Measurements from ENCODE around the gene SPEN.

The SPEN gene

DNA sequence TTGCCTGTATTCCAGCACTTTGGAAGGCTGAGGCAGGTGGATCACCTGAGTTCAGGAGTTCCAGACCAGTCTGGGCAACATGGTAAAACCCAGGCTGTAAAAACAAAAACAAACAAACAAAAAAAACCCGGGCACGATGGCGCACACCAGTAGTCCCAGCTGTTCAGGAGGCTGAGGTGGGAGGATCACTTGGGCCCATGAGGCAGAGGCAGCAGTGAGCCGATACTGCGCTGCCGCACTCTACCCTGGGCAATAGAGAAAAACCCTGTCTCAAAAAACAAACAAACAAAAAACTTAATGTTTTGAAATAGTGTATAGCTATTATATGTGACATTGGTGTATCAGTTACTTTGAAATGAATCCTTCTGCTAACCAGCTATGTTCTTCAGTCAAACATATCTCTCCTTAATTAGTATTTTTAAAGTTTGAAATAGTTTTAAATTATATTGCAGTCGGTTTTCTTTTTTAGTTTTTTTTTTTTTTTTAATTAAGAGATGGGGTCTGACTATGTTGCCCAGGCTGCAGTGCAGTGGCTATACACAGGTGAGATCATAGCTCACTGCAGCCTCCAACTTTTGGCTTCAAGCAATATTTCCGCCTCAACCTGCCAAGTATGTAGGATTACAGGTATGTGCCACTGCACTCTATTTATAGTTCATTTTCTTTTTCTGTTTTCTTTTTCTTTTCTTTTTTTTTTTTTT lies 11.3 kb downstream of the SPEN start:
- Mint-ChIP-seq H3K4me3 (no peak overlapping the region), H3K27ac (no peak overlapping the region), H3K36me3 (ENCODE audit: low read depth) (peaks cover 24% of the 10 kb centered on the region), H3K9me3 (no peaks in the 10 kb centered on the region), H3K27me3 (no peaks in the 10 kb centered on the region), H3K4me1 (ENCODE audit: low read depth) (peaks cover 44% of the 10 kb centered on the region)
- DNase-seq, result no peak

DNA sequence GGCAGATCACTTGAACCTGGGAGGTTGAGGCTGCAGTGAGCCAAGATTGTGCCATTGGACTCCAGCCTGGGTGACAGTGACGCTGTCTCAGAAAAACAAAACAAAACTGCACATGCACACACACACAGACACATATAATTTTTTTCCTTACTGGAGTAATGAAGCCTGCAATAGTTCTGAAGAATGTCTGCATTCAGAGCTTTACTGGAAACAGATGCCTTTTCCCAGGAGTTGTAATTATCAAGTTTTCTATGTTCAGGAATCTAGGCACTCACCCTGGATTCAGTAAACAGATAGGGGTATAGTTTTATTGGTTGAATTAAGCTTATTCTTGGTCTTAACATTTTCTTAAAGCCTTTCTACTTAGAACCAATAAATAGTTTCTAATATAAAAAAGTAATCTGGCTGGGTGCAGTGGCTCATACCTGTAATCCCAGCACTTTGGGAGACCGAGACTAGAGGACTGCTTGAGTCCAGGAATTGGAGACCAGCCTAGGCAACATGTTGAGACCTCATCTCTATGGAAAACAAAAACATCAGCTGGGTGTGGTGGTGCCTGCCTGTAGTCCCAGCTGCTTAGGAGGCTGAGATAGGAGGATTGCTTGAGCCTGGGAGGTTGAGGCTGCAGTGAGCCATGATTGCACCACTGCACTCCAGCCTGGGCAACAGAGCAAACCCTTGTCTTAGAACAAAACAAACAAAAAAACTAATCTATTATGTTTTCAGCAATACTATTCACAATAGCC lies 15.8 kb downstream of the SPEN start:
- peaks cover 49% of the 10 kb centered on the region for H3K4me1 Mint-ChIP-seq (ENCODE audit: low read depth)
- no peak for DNase-seq
- H3K27ac Mint-ChIP-seq, result no peak overlapping the region
- H3K9me3 Mint-ChIP-seq, result no peaks in the 10 kb centered on the region
- peaks cover 14% of the 10 kb centered on the region for H3K36me3 Mint-ChIP-seq (ENCODE audit: low read depth)
- no peak overlapping the region for H3K4me3 Mint-ChIP-seq
- H3K27me3 Mint-ChIP-seq, result no peaks in the 10 kb centered on the region

DNA sequence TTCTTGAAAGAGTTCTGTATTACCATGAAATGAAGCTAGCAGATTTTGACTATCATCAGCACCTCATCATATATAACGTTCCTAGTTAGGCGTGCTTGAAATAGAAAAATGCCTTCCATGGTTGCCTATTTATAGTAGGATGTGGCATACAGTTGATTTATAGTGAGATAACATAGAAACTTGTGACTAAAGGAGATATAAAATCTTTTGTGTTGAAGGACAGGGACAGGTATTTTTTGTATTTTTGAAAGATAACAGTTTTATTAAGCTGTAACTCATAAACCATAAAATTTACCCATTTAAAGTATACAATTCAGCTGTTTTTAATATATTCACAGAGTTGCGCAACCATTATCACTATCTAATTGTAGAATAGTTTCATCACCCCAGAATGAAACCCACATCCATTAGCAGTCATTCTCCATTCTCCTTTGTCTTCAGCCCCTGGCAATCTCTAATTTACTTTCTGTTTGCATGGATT lies 19.3 kb downstream of the SPEN start:
- no peak overlapping the region for H3K27ac Mint-ChIP-seq
- no peaks in the 10 kb centered on the region for H3K9me3 Mint-ChIP-seq
- H3K36me3 Mint-ChIP-seq (ENCODE audit: low read depth), result peaks cover 21% of the 10 kb centered on the region
- no peaks in the 10 kb centered on the region for H3K27me3 Mint-ChIP-seq
- H3K4me3 Mint-ChIP-seq, result no peak overlapping the region
- H3K4me1 Mint-ChIP-seq (ENCODE audit: low read depth), result peaks cover 56% of the 10 kb centered on the region
- DNase-seq, result no peak

DNA sequence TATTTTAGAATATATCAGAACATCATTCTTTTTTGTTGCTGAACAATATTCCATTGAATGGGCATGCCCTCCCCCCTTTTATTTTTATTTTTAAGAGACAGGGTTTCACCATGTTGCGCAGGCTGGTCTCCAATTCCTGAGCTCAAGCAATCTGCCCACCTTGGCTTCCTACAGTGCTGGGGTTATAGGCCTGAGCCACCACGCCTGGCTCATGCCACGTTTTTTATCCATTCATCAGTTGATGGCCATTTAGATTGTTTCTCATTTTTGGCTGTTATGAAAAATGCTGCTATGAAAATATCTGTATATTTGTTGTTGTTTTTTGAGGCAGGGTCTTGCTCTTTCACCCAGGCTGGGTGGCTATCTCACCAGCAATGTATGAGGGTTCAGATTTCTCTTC lies 19.8 kb downstream of the SPEN start:
- Mint-ChIP-seq H3K9me3 (no peaks in the 10 kb centered on the region), H3K27ac (no peak overlapping the region), H3K4me3 (no peak overlapping the region)

DNA sequence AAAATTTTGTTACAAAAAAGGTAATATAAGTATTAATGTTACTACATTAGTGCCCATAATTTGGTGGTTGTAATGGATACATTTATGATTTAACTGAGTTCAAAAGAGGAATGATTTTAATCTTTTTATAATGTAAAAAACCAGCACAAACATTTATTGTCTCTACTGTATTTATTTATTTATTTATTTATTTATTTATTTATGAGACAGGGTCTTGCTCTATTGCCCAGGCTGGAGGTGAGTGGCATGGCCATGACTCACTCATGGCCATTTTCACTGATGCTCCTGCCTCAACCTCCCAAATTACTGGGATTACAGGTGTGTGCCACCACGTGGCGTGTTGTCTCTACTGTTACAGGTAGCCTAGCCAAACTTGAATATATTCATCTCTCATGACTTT lies 21.9 kb downstream of the SPEN start:
- DNase-seq, result no peak
- Mint-ChIP-seq H3K27me3 (no peaks in the 10 kb centered on the region), H3K4me1 (ENCODE audit: low read depth) (peaks cover 62% of the 10 kb centered on the region), H3K36me3 (ENCODE audit: low read depth) (peaks cover 41% of the 10 kb centered on the region), H3K9me3 (no peaks in the 10 kb centered on the region), H3K27ac (no peak overlapping the region), H3K4me3 (no peak overlapping the region)

More for the DNA sequence above, 19.8 kb downstream of the SPEN start:
- no peak for DNase-seq
- Mint-ChIP-seq H3K36me3 (ENCODE audit: low read depth) (peaks cover 24% of the 10 kb centered on the region), H3K27me3 (no peaks in the 10 kb centered on the region), H3K4me1 (ENCODE audit: low read depth) (peaks cover 52% of the 10 kb centered on the region)

DNA sequence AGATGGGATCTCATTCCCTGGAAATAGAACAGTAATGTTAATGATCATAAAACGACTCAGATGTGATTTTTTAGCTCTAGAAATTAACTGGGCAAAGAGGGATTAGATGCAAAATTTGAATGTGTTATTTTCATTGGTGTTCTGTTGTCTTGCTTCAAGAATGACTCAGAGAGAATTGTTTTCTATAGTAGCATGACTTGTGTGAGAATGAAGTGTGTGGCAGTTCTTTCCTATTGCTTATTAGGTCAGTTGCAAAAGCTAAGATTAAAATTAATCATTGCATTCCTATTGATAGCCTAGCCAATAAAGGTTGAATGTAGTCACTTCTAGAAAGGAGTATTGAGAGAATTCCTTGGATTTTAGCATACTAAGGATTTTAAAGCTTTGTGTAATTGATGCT lies 22.9 kb downstream of the SPEN start:
- Mint-ChIP-seq H3K9me3 (no peaks in the 10 kb centered on the region), H3K27me3 (no peaks in the 10 kb centered on the region), H3K4me1 (ENCODE audit: low read depth) (peaks cover 66% of the 10 kb centered on the region), H3K4me3 (no peak overlapping the region), H3K36me3 (ENCODE audit: low read depth) (peaks cover 50% of the 10 kb centered on the region), H3K27ac (peak overlapping the region; percentile 4)
- no peak for DNase-seq

DNA sequence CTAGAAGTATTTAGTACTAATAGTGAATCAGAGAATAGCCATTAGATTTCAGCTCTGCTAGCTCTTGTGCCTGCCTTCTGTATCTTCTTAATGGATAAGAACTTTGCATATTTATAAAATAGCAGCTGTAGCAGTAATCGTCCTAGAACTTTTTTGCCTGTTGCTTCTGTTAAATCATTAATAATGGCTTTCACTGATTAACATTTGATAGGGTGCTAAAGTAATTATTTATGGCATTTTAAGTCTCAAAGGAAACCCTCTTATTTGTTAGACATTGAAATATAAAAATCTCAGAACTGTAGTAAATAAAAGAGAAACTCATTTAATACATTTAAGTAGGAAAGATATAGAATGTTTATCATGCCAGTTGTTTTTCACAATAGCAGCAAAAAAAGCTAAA lies 27.0 kb downstream of the SPEN start:
- Mint-ChIP-seq H3K4me1 (ENCODE audit: low read depth) (peaks cover 62% of the 10 kb centered on the region), H3K36me3 (ENCODE audit: low read depth) (peaks cover 73% of the 10 kb centered on the region), H3K27ac (peak overlapping the region; percentile 14)

DNA sequence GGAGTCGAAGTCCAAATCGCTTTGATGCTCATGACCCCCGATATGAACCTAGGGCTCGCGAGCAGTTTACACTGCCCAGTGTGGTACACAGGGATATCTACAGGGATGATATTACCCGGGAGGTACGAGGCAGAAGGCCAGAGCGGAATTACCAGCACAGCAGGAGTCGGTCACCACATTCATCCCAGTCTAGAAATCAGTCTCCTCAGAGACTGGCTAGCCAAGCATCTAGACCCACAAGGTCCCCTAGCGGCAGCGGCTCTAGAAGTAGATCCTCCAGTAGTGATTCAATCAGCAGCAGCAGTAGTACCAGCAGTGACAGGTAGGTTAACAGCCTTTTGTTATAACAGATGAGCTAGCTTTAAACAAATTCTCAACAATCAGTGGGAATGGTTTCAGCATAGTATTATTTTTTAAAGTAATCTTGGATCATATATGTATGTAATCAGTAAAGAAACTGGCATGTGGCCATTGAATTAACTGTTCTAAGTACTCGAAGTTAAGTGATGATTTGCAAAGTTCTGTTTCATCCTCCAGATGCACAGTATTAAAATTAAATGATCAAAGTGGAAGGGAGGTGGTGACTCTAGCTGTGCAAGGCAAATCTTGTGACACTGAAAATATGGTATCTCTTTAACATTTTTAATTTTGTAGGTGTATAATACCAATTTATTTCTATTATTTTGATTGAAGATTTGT lies 29.0 kb downstream of the SPEN start:
- Mint-ChIP-seq H3K4me1 (ENCODE audit: low read depth) (peaks cover 62% of the 10 kb centered on the region), H3K4me3 (no peak overlapping the region), H3K9me3 (no peaks in the 10 kb centered on the region), H3K36me3 (ENCODE audit: low read depth) (peaks cover 83% of the 10 kb centered on the region), H3K27me3 (no peaks in the 10 kb centered on the region), H3K27ac (no peak overlapping the region)
- no peak for DNase-seq

More for the DNA sequence above, 27.0 kb downstream of the SPEN start:
- Mint-ChIP-seq H3K4me3 (no peak overlapping the region), H3K27me3 (no peaks in the 10 kb centered on the region), H3K9me3 (no peaks in the 10 kb centered on the region)
- DNase-seq, result no peak

DNA sequence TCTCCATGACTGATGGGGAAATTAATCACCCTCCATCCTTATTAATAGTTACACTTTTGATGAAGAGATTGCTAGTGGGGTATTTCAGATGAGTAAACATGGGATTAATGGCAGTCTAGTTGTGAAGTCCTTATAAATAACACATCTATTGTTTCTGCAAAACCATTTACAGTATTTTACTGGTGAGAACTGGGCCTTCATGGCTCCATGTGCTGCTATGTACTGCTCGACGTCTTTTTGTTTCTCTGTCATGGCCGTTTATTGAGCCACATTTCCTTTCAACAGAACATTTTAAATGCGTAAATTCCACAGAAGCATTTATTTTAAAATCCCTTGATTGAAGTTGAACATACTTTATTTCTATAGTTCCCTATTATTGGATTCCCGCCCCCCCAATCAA lies 34.5 kb downstream of the SPEN start:
- H3K4me1 Mint-ChIP-seq (ENCODE audit: low read depth), result peaks cover 72% of the 10 kb centered on the region
- H3K9me3 Mint-ChIP-seq, result no peaks in the 10 kb centered on the region
- no peak overlapping the region for H3K4me3 Mint-ChIP-seq
- no peak for DNase-seq
- H3K27ac Mint-ChIP-seq, result peak overlapping the region; percentile 12
- peaks cover 85% of the 10 kb centered on the region for H3K36me3 Mint-ChIP-seq (ENCODE audit: low read depth)
- H3K27me3 Mint-ChIP-seq, result no peaks in the 10 kb centered on the region

DNA sequence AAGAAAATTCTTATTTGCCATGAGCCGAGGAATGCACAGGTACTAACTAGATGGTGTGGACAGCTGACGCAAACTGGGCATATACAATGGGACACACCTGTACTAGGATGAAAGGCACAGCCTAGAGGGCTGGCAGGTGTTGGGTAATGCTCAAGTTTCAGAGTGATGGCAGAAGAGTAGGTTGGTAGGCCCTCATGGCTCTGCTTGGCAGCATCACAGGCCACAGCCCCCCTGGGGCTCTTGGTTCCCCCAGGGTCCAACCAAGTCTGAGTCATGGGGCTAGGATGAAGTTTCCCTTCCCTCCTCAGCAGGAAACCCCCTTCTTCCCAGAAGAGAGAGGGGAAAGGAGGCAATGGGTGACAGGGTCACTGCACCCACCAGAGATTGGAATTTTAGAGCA lies 35.2 kb downstream of the SPEN start:
- no peaks in the 10 kb centered on the region for H3K27me3 Mint-ChIP-seq
- H3K4me3 Mint-ChIP-seq, result no peak overlapping the region
- H3K27ac Mint-ChIP-seq, result peak overlapping the region; percentile 78
- DNase-seq, result no peak
- H3K4me1 Mint-ChIP-seq (ENCODE audit: low read depth), result peaks cover 72% of the 10 kb centered on the region
- H3K9me3 Mint-ChIP-seq, result no peaks in the 10 kb centered on the region
- H3K36me3 Mint-ChIP-seq (ENCODE audit: low read depth), result peaks cover 84% of the 10 kb centered on the region

DNA sequence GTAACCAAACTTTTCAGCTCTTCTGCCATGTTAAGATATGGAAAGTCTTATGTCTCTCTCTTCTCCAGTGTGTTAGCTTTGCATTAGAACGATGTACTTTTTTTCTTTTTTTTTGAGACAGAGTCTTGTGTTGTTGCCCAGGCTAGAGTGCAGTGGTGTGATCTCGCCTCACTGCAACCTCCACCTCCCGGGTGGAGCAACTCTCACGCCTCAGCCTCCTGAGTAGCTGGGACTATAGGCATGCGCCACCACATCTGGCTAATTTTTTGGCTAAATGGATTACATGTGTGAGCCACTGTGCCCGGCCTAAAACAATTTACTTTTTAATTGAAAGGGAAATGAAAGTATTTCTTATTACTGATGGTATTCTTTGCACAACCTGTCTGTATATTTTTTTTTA lies 35.8 kb downstream of the SPEN start:
- H3K36me3 Mint-ChIP-seq (ENCODE audit: low read depth), result peaks cover 77% of the 10 kb centered on the region
- no peak for DNase-seq
- peak overlapping the region; percentile 78 for H3K27ac Mint-ChIP-seq
- no peaks in the 10 kb centered on the region for H3K27me3 Mint-ChIP-seq
- H3K4me1 Mint-ChIP-seq (ENCODE audit: low read depth), result peaks cover 68% of the 10 kb centered on the region
- H3K4me3 Mint-ChIP-seq, result no peak overlapping the region
- no peaks in the 10 kb centered on the region for H3K9me3 Mint-ChIP-seq

DNA sequence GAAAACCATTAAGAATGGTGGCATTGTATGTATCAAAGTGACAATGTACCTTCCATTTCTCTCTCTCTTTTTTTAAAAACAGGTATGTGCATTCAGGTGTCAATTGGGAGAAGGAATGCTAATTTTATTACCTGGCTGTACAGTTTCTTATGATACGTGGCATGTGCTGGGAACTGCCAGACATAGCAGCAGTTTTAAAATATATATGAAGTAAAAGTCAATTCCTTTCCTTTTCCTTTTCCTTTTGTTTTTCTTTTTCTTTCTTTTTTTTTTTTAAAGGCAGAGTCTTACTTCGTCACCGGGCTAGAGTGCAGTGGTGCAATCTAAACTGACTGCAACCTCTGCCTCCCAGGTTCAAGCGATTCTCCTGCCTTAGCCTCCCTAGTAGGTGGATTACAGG lies 37.0 kb downstream of the SPEN start:
- Mint-ChIP-seq H3K27me3 (no peaks in the 10 kb centered on the region), H3K9me3 (no peaks in the 10 kb centered on the region), H3K36me3 (ENCODE audit: low read depth) (peaks cover 76% of the 10 kb centered on the region), H3K27ac (no peak overlapping the region), H3K4me3 (no peak overlapping the region), H3K4me1 (ENCODE audit: low read depth) (peaks cover 65% of the 10 kb centered on the region)
- DNase-seq, result no peak

DNA sequence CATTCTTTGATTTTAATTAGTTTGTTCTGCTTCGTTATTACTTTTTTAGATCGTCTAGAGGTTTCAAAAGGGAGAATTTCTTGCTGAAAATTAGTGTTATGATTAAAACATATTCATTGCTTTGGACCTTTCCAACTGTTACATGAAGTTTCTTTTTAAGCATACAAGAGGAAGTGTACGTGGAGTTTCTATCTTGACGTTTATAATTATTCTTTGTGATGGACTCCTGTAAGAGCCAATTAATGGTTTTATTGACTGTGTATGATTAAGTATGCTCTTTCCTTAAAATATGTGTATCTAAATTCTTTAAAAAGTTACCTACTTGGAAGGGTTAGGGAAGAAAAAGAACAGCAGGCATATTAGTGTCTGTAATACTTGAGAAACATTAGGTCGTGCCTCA lies 37.8 kb downstream of the SPEN start:
- peaks cover 66% of the 10 kb centered on the region for H3K4me1 Mint-ChIP-seq (ENCODE audit: low read depth)
- peak overlapping the region; percentile 26 for H3K27ac Mint-ChIP-seq
- H3K36me3 Mint-ChIP-seq (ENCODE audit: low read depth), result peaks cover 77% of the 10 kb centered on the region
- no peak for DNase-seq
- no peak overlapping the region for H3K4me3 Mint-ChIP-seq
- H3K9me3 Mint-ChIP-seq, result no peaks in the 10 kb centered on the region
- H3K27me3 Mint-ChIP-seq, result no peaks in the 10 kb centered on the region

DNA sequence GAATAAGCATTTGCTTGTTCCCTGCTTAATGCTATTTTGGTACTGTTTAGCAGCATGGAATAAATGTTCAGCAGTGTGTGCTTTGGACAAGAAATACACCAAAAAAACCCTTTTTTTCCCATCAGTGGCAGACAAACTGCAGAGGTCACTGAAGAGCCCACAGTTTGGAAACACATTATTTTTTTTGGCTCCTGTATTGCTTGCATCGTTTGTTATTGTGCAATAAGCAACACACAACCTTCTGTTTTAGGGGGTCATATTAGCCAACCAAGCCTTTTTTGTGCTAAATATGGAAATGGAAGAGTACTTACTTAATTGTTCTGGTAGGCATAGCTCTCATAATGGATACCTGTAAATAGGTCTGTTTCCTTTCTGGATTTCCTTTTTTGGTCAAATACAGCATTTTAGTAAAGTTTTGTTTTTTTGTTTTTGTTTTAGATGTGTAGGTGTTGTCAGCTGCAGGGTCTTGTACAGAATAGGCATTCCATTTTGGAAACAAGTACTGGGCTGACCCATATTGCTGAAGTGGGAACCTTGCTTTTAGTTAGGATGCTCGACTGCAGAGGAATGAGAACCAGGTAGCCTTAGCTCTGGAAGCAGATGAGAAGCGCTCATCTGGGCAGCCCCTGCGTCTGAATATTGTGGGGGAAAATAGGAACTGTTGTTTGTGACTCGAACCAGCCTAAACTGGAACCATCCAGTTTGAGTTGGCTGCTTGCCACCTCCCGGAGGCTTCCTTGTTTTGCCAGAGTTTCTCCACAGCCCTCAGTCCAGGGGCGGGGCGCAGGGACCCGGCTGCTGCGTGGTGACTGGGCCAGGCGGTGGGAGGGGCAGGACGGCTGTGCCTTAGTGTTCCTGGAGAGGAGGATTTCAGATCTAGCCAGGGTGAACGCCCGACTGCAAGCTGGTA lies 38.4 kb downstream of the SPEN start:
- DNase-seq, result peak; percentile 38
- Mint-ChIP-seq H3K4me1 (ENCODE audit: low read depth) (peaks cover 66% of the 10 kb centered on the region), H3K9me3 (no peaks in the 10 kb centered on the region), H3K36me3 (ENCODE audit: low read depth) (peaks cover 77% of the 10 kb centered on the region), H3K27ac (peak overlapping the region; percentile 55), H3K4me3 (peak overlapping the region; percentile 23), H3K27me3 (no peaks in the 10 kb centered on the region)
